ENCODE measurements around the gene CABP1. TPM values are rescaled to one million over a fixed set of nuclear protein-coding genes. Genes with fewer than 3 reads are reported as not detected.
A peak's percentile ranks its signal among the peaks of the same experiment; 100 is the strongest.

Gene CABP1
- total and polyA plus RNA-seq, 2 experiments from 2014 or later: 5.1 to 5.2 TPM

GRCh38 chr12:120680165-120680738 lies 39.8 kb downstream of the CABP1 start:
- H3K36me3 Mint-ChIP-seq (ENCODE audit: low read depth): no peaks in the 10 kb centered on the region
- no peak for TF ChIP-seq STAT1 (IDR thresholded peaks at IDR 0.05; ENCODE audit: unreplicated experiment)
- TF ChIP-seq ZNF331 (CRISPR knock-in tag; IDR thresholded peaks at IDR 0.05; ENCODE audit: low read depth): no peak
- TF ChIP-seq CREB1 (CRISPR knock-in tag; IDR thresholded peaks at IDR 0.05; ENCODE audit: low read depth): no peak
- TF ChIP-seq JUNB (IDR thresholded peaks at IDR 0.05; ENCODE audit: unreplicated experiment): no peak
- no peak for TF ChIP-seq EZH2phosphoT487 (IDR thresholded peaks at IDR 0.05; ENCODE audit: unreplicated experiment)
- no peak for TF ChIP-seq POLR2AphosphoS5 (IDR thresholded peaks at IDR 0.05; ENCODE audit: low read depth)
- TF ChIP-seq ETS1 (IDR thresholded peaks at IDR 0.05): no peak
- no peak for TF ChIP-seq EZH2 (IDR thresholded peaks at IDR 0.05; ENCODE audit: low read depth, unreplicated experiment)
- TF ChIP-seq ZNF114 (CRISPR knock-in tag; IDR thresholded peaks at IDR 0.05): no peak
- TF ChIP-seq ZNF462 (CRISPR knock-in tag; IDR thresholded peaks at IDR 0.05): no peak
- TF ChIP-seq NANOG (IDR thresholded peaks at IDR 0.05; ENCODE audit: borderline replicate concordance): no peak
- TF ChIP-seq CTCF (conservative IDR thresholded peaks at IDR 0.05; ENCODE audit: low read depth in 2 of 2): no peak
- no peak for TF ChIP-seq REST (IDR thresholded peaks at IDR 0.05; ENCODE audit: unreplicated experiment)
- Histone ChIP-seq H3K4me3 (no peak overlapping the region), H2AFZ (peak overlapping the region; percentile 98), H3K27me3 (ENCODE audit: insufficient read depth) (no peaks in the 10 kb centered on the region), H3K4me1 (ENCODE audit: insufficient read depth) (peaks cover 5% of the 10 kb centered on the region; the same call in 1 of the 2 replicates), H3K36me3 (ENCODE audit: insufficient read depth) (no peaks in the 10 kb centered on the region), H3K79me2 (replicated peaks; ENCODE audit: insufficient read depth) (no peaks in the 10 kb centered on the region), H3F3A (replicated peaks; ENCODE audit: low read depth) (no peaks in the 10 kb centered on the region), H3K9me2 (ENCODE audit: insufficient read depth) (no peaks in the 10 kb centered on the region), H3K27ac (ENCODE audit: low read depth) (0 out of 2 replicates have a peak overlapping the region, but pooled peaks have one; percentile 59), H3K4me2 (peak overlapping the region; percentile 43; the same call in 1 of the 2 replicates), H4K20me1 (replicated peaks; ENCODE audit: insufficient read depth) (no peaks in the 10 kb centered on the region)
- ATAC-seq (peak; percentile 52), DNase-seq (ENCODE audit: low spot score) (peak; percentile 51)
- no peak overlapping the region for H3K27ac Mint-ChIP-seq
- H3K4me1 Mint-ChIP-seq: peaks cover 4% of the 10 kb centered on the region
- H3K27me3 Mint-ChIP-seq (ENCODE audit: insufficient read depth, low read depth, poor library complexity): peaks cover 5% of the 10 kb centered on the region
- H3K4me3 Mint-ChIP-seq: no peak overlapping the region
- no peaks in the 10 kb centered on the region for H3K9me3 Mint-ChIP-seq

All from GM23338 (cell line).